Measurements from ENCODE around the gene TOMM7. TPM values are rescaled to one million over a fixed set of nuclear protein-coding genes. Genes with fewer than 3 reads are reported as not detected.

TOMM7 gene
- total RNA-seq, 3 donors from 2014 or later, result 225 to 404 (median 287) TPM

DNA sequence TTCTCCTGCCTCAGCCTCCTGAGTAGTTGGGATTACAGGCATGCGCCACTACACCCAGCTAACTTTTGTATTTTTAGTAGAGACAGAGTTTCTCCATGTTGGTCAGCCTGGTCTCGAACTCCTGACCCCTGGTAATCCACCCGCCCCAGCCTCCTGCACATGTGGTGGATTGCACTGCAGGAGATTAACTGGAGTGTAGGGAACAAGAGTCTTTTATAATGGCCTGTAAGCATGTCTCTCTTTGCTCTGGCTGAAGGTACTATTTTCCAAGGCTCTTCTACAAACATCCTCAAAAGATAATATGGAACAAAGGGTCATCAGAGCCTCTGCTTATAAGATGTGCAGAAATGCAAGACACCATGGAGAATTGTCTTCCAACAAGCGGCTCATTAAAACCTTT, 3.2 kb downstream of the TOMM7 start:
- Histone ChIP-seq H3K36me3 (ENCODE audit: low read depth) (no peaks in the 10 kb centered on the region), H3K4me3 (no peak overlapping the region), H3K4me1 (ENCODE audit: low read depth) (peaks cover 2% of the 10 kb centered on the region), H3K9me3 (no peaks in the 10 kb centered on the region)
- no peak for DNase-seq
- intact Hi-C loops (cut with DNase I, micrococcal nuclease), result no loop called here
- no peak for ATAC-seq
- TF ChIP-seq, protein P1, sequence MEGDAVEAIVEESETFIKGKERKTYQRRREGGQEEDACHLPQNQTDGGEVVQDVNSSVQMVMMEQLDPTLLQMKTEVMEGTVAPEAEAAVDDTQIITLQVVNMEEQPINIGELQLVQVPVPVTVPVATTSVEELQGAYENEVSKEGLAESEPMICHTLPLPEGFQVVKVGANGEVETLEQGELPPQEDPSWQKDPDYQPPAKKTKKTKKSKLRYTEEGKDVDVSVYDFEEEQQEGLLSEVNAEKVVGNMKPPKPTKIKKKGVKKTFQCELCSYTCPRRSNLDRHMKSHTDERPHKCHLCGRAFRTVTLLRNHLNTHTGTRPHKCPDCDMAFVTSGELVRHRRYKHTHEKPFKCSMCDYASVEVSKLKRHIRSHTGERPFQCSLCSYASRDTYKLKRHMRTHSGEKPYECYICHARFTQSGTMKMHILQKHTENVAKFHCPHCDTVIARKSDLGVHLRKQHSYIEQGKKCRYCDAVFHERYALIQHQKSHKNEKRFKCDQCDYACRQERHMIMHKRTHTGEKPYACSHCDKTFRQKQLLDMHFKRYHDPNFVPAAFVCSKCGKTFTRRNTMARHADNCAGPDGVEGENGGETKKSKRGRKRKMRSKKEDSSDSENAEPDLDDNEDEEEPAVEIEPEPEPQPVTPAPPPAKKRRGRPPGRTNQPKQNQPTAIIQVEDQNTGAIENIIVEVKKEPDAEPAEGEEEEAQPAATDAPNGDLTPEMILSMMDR (IDR thresholded peaks at IDR 0.05), result no peak

DNA sequence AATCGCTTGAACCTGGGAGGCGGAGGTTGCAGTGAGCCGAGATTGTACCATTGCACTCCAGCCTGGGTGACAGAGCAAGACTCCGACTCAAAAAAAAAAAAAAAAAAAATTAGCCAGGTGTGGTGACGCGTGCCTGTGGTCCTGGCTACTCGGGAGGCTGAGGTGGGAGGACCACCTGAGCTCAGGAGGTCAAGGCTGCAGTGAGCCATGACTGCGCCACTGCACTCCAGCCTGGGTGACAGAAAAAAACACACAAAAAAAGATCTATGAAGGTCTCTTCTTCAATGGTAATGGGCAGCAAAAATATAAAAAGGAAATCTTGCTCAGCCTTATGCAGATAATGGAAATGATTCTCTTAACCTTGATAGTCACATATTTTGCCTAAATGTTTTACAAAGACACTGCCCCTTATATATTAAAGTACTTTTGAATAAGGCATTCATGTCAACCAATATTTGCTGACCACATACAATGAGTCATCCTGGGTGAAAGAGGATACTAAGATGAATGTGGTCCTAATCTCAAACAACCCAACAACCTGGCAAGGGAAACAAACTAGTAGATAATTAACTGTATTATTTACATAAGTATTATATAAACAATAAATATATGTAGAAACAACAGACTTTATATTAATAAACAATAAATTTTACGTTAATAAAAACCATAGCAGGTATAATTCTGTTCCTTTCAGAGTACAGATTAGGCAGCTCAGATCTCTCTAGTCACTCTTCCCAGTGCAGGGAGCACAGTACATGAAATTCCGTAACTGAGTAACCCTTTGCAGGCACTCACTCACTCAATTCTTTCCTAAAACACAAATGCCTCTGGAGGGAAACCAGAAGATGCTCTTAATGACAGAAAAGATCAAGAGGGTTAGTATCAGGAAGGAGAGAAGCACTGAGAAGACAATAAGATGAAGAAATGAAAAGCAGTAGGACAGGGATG, 8.1 kb downstream of the TOMM7 start:
- Histone ChIP-seq H3K4me3 (no peak overlapping the region), H3K4me1 (ENCODE audit: low read depth) (no peaks in the 10 kb centered on the region), H3K9me3 (no peaks in the 10 kb centered on the region), H3K36me3 (ENCODE audit: low read depth) (no peaks in the 10 kb centered on the region)
- intact Hi-C loops (cut with DNase I, micrococcal nuclease), result no loop called here
- no peak for DNase-seq
- ATAC-seq, result no peak
- TF ChIP-seq, protein P1 (IDR thresholded peaks at IDR 0.05), result no peak

DNA sequence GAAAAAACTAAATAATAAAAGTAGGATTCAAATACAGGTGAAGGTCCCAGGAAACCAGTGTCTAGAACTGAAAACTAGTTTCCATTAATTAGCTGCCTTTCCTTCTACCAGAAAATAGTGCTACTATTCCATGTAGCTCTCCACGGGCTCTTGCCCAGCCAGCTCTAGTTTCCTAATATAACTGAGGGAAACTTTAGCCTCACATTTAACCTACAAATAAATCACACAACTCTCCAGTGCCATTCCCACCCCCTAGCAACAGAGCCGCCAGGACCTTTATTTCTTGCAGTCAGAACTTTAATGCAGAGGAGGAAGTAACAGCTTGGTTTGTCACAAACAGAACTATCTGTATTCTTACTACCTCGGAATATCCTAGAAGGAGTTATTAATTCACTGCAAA, 10.3 kb downstream of the TOMM7 start:
- no peaks in the 10 kb centered on the region for H3K4me1 ChIP-seq (ENCODE audit: low read depth)
- H3K4me3 ChIP-seq, result no peak overlapping the region
- TF ChIP-seq, protein P1 (IDR thresholded peaks at IDR 0.05), result no peak
- ATAC-seq (no peak), DNase-seq (no peak)
- no peaks in the 10 kb centered on the region for H3K36me3 ChIP-seq (ENCODE audit: low read depth)
- no peaks in the 10 kb centered on the region for H3K9me3 ChIP-seq
- intact Hi-C loops (cut with DNase I, micrococcal nuclease), result no loop called here

DNA sequence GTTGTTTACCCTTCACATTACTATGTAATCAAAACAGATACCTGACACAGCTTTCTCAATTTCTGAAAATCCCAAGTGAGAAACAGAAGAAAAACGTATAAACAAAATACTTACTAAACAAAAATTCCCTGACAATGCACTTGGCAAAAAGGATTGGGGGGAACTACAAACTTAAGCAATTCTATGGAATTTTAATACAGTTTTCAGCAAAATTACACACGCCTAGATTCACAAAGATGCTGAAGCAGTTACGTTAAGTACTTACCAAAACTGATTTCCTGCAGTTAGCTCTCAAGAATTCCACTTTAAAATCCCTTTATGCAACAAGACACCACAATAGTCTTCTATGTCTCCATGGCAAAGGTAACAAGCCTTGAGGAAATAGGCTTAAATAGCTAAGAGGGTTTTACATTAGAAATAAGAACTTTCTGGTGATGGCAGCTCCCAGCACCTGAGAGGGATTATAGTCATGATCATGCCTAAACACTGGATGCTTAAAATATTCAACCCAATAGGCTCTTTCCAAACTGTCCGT, 10.8 kb downstream of the TOMM7 start:
- H3K36me3 ChIP-seq (ENCODE audit: low read depth), result no peaks in the 10 kb centered on the region
- H3K4me1 ChIP-seq (ENCODE audit: low read depth), result no peaks in the 10 kb centered on the region
- intact Hi-C loops (cut with DNase I, micrococcal nuclease), result no loop called here
- DNase-seq (no peak), ATAC-seq (no peak)
- H3K4me3 ChIP-seq, result no peak overlapping the region
- H3K9me3 ChIP-seq, result no peaks in the 10 kb centered on the region
- TF ChIP-seq, protein P1 (IDR thresholded peaks at IDR 0.05), result no peak

DNA sequence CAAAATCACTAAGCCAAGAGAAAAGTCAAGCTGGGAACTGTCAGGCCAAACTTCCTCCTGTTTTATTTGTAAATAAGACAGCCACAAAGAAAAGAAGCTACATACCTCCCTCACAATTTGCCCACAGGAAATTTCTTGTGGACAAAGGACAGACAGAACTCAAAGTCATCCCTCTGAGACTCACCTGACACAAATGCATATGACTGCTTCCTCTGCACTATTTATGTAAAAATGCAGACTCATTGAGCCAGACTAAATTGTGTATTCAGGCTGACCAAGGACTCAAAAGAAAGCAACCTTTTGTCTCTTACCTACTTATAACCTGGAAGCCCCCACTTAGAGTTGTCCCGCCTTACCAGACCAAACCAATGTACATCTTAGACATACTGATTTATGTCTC, 11.8 kb downstream of the TOMM7 start:
- DNase-seq, result no peak
- TF ChIP-seq, protein P1 (IDR thresholded peaks at IDR 0.05), result no peak
- intact Hi-C loops (cut with DNase I, micrococcal nuclease), result no loop called here
- Histone ChIP-seq H3K4me3 (no peak overlapping the region), H3K9me3 (no peaks in the 10 kb centered on the region), H3K4me1 (ENCODE audit: low read depth) (no peaks in the 10 kb centered on the region), H3K36me3 (ENCODE audit: low read depth) (no peaks in the 10 kb centered on the region)
- ATAC-seq, result no peak
